ENCODE measurements around the gene RSPH6A.

The RSPH6A gene

DNA sequence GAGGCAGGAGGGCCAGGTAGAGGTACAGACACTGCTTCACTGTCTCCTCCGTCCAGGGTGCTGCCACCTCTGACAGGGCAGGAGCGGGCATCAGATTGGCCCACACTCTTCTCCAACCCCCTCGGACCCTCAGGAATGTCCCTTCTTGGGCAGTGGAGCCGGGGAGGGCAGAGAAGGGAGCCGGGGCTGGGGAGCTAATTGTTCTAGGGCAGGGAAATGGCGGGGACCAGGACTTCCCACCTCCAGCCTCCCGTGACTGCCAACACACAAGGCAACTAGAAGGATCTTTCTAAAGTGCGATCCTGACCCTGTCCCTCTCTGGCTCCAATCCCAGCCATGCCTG lies 10.1 kb upstream of the RSPH6A start:
- no peak for DNase-seq (ENCODE audit: low spot score)

DNA sequence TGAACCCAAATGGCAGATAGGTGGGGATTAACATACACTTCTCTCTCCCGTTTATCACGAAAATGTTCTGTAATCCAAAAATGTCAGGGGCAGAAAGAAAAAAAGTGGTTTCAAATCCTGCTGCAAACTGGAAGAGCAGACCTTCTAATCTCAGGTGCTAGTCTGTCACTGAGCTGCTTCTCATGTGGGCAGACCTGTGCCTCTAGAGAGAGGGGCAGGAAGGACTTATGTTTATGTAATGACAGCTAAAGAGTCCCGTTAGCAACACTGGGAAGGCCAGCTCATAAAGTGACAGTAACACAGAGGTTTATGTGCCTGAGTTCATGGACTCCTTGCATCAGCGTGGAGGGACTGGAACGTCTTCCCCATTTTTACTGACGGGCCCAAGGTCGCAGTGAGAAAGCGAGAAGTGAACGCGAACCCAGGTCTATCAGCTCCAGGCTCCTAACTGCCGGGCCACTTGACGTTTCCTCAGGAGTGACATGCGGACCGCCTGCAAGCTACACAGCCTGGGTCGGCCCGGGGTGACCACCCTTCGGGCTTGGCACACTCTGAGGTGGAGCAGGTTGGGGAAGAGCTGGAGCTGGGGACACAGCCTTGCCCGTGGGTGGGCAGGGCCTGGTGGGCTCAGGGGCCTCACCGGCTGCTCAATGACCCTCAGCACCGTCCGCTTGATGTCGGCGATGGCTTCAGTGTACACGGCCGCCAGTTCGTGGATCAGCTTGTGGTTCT lies 9.6 kb upstream of the RSPH6A start:
- no peak for DNase-seq (ENCODE audit: low spot score)

DNA sequence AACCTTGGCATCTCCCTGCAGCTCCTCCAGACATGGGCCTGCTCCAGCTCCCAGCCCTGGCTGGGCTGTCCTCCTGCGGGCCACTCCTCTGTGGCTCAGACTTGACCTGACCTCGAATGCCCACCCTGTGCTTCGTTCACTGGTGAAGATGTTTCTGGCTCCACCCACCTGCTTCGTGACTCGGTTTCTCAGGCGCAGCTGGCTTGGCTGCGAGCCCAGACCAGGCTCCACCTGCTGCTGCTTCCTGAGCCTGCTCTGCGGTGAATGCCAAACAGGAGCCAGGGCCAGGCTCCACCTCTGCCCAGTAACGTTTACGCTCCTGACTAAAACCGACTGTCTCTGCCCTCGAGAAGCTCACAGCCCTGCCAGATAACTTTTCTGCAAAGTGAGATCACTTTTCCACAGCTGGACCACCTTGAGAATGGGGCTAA lies 8.9 kb upstream of the RSPH6A start:
- DNase-seq (ENCODE audit: low spot score) = no peak

DNA sequence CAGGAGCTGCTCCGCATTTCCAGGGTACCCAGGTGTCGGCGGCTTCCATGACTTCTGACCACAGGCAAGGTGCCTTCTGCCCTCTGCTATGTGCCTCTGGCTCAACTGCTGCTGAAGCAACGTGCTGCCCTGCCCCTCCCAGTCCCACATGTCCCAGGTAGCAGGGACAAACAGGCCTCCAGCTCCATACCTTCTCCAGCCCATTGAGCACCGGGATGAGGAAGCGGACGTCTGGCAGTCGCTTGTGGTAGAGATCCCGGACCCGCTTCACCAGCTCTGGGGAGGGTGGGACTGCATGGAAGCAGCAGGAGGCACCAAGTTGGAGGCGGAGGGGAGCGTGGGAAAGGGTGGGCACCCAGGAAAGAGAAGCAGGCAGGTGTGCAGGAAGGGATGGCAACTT lies 8.1 kb upstream of the RSPH6A start:
- DNase-seq (ENCODE audit: low spot score) = no peak

DNA sequence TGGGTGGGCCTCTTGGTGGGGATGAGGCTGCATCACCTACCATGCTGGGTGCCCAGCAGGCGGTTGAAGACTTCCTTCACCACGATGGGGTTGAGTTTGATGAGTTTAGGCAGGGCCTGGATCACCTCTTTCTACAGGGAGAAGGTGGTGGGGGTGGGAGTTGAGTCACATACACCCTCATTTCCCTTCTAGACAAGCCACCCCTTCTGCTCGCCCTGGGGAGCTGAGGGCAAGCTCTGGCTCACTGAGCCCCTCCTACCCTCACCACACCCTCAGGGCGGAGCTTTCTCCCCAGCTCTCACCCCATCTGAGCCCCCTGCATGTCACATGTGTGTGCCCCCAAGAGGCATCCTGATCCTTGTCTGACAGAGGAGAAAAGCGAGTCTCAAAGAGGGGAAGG lies 7.6 kb upstream of the RSPH6A start:
- DNase-seq (ENCODE audit: low spot score) = no peak

DNA sequence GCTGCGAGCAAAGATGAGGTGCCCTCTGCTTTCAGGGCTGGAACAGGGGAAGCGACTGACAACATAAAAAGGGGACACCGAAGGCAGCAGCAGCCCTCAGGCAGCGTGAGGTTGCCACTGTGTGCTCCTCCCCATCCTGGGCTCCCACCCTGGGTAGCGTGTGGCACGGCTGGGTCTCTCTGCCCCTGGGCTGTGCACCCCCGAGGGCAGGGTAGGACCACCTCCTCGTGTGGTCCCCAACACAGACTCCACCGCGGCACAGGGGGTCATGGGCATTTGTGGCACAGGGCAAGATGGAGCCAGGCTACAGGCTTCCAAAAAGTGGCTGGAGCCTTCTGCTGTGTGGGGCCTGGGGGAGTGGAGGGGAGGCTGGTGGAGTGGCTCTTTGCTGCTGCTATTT lies 6.5 kb upstream of the RSPH6A start:
- DNase-seq (ENCODE audit: low spot score) = no peak

DNA sequence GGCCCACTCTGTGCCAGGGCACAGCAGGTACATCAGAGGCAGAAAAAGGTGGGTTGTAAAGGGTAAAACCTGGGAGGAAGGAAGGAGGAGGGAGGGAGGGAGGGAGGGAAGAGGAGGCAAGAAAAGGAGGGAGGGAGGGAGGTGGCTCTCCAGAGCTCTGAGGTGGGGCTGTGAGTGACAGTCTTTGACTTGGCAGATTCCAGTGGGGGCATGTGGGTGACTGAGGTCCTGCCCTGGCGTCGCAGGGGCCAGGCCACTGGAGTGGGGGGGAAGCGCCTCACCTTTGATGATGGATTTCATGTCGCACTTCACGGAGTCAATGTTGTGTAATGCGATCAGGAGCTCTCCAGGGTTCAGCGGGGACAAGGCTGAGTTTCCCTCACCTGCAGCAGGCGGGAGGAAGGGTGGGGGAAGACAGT lies 6.0 kb upstream of the RSPH6A start:
- DNase-seq (ENCODE audit: low spot score) = no peak

DNA sequence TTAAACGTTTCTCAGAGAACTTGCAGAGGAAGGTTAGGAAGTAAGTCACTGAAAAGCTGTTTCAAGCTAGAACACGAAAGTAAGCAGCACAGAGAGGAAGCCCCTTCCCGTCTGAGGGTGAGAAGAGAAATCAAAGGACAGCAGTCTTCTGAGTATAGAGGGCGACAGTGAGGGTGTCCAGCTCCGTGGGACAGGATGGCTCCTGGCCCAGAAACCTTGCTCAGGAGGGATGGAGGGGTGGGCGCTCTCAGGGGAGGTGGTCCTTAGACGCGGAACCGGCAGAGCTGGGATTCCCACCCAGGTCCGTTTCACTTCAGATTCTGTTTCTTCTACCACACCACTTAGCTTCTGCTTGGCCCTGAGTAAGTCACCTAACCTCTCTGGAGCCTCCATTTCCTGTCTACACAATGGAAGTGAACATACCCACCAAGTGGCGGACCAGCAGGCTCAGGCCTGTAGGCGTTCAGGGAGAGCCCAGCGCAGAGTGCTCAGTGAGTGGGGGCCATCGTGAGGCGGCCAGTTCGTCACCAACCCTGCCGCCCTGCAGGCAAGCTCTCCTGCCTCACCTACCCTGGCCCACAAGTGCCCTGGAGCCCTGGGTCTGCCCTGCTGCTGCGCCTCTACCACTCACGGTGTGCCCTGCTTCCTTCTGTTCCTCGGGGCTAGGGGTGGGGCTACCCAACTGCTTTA lies 5.5 kb upstream of the RSPH6A start:
- DNase-seq (ENCODE audit: low spot score) = no peak

DNA sequence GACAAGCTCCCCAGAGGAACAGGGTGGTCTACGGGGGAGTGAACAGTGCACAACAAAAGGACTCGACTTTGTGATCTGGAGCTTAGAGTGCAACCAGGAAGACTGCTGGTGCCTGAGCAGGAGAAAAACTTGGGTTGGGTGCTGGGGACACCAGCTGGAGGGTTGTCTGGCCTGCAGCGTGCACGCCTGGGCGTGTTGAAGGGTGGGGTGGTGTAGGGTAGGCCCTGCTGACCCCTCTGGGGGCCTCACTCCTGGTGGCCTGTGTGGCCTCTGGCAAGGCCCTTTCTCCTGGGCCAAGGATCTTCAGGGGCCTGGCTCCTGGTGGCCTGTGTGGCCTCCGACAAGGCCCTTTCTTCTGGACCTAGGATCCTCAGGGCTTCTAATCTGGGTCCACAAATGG lies 4.7 kb upstream of the RSPH6A start:
- no peak for DNase-seq (ENCODE audit: low spot score)

DNA sequence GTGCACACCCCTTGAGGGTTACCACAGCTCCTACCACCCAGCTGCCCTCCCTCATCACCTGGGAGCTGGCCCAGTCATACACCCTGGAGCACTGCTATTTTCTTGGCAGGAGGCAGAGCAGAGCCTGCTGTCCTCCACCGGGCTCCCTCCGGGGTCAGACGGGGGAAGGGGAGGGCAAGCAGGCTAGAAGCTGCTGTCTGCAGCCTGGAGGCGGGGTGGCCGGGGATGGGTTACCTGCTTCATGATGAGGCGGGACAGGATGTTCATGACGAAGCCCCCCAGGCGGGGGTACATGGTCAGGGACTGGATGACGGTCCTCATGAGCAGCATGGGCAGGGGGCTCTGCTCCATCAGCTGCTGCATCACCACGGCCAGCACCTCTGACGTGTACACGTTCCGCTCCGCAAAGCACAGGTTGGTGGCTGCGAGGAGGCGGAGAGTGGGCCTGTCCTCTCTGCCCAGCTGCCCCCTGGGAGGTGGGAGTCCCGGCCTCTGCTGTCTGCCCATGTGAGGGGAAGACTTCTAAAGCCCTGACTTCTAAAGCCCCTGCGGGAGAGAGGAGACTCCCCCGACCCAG lies 2.7 kb upstream of the RSPH6A start:
- DNase-seq (ENCODE audit: low spot score) = no peak

DNA sequence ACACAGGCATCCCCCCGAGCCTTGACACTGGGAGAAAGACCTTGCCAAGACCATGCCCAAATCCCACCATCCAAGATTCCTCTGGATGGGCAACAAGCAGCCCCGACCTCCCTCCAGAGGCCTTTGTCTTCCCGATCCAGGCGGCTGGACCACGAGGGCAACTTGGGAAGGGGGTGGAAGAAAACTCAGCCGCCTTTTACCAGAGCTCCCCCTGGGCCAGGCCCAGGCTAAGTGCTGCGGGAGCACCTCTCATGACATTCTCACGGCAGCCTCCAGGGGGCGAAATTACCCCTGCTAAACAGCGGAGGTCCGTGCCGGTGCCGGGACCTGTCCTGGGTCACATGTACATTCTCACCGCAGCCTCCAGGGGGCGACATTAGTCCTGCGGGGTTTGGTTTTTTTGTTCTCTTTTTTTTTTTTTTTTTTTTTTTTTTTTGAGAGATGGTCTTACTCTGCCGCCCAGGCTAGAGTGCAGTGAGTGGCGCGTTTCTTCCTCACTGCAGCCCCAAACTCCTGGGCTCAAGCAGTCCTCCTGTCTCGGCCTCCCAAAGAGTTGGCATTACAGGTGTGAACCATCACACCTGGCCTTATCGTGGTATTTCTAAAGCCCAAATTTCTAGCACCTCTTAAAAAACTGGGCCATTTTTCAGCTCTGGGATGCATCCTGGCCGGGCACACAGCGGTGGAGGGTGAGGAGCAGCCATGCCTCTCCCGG lies 2.1 kb upstream of the RSPH6A start:
- peak; percentile 78 for DNase-seq (ENCODE audit: low spot score)

DNA sequence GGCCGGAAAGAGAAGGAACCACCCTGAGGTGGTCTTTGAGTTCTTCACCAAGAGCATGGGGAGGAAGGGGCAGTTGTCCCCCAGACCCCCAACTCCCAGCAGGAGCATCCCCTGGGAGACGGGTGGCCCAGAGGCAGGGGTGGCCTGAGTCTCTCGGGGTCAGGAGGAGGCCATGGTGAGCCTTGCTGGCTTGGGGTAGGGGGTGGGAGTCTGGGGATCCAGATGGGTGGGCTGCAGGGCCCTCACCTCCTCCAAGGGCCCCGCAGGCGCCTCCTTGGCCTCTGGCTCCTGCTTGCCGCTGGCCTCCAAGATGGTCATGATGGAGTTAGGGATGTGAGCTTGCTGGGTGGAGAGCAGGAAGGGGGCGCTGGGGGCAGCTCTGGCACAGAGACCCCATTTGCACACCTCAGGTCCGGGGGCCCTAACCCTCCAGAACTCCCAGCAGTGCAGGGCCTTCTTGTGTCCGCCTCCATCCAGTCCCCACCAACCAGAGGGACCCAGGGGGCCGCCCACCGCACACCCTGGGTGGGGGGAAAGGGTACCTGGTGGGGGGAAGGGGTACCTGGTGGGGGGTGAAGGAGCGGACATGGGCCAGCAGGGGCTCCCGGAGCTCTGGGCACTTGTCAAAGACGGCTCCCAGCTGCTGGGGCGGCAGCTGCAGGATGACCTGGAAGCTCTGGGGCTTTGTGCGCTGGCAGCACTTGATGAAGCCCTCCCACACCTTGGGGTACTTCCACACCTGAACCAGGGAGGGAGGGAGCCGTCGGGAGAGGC lies 1.3 kb upstream of the RSPH6A start:
- no peak for DNase-seq (ENCODE audit: low spot score)

DNA sequence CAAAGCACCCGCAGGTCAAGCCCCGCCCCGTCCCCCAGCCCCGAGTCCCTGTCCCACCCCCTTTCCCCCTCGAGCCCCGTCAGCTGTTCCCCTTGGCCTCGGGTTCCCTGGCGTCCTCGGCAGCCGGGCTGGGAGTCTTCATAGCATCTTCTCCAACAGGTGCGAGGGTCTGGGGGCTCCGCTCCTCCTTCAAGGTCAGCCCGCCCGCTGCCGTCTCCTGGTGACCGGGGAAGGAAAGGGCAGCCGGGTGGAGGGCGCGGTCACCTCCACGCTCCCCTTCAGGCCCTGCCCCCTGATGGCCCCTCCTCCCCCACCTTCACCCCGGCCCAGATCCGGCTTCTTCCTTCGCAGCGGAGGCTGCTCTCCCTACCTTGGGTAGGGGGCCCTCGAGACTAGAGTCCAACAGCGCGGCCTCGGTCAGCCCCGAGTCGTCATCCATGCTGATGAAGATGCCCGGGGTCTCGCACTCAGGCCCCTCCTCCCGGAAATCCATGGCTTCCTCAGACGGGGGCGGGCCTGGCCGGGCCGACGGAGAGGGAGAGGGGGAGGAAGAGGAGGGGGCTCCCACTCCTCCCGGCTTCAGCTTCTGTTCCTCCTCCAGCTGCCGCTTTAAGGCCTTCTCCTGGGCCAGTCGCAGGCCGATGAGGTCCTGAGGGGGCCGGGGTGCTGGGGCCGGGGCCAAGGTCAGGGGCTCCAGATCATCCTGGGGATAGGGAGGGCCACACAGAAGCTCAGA lies 541 bp upstream of the RSPH6A start:
- DNase-seq (ENCODE audit: low spot score) = no peak

DNA sequence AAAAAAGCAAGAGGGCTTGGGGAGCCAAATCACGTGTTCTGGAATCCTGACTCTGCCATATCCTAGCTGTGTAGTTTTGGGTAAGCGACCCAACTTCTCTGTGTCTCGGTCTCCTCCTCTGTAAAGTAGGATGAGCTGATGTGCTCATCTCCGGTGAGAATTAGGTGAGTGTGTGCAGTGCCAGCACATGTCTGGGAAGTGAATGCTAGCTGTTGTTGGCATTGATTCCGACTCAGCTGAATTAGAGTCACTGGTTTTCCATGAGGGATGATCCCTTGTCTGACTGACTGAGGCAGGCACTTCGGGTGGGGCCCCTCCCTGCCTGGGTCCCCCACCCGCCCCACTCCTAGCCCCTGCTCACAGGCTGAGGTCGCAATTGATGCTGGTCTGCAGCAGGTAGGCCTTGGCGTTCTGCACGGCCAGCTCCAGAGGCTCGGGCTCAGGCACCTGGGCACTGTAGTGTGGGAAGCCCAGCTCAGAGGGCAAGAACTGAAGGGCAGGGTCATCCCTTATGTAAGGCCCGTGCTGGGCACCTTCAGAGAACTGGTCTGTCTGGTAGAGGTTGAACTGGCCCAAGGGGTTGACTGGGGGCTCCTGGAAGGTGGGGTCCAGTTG lies 835 bp downstream of the RSPH6A start:
- no peak for DNase-seq (ENCODE audit: low spot score)

DNA sequence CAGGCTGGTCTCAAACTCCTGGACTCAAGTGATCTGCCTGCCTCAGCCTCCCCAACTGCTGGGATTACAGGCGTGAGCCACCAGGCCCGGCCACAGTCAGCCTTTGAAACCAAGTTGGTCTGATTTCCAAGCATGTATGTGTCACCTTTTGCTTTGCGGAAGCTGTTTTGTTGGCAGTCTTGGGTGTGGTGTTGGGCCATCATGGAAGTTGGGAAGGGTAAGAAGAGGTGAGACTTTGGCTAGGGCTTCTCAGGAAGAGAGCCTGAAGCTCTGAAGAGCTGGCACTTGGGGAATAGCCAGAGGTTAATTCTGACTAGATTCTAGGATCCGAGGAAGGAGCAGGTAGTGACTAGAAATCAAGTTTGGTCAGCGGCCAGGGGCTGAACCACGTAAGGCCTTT lies 2.8 kb downstream of the RSPH6A start:
- no peak for DNase-seq (ENCODE audit: low spot score)

DNA sequence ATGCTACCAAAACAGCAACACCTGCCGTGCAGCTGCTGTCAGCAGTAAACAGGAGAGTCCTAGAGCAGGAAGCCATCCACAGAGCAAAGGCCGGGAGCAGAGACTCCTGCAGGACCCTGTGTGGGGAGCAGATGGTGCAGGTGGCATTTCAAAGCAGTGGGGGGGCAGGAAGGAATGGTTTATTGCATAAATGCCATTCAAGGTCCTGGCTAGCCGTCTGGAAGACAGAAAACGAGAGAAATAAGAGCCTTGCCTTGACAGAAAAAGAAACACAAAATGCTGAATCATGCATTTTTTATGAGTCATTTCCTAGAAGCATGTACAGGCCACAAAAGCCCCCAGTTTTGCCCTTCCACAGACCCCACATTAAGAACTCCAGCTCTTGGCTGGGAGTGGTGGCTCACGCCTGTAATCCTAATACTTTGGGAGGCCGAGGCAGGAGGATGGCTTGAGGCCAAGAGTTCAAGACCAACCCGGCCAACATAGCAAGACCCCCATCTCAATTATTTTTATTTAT lies 5.4 kb downstream of the RSPH6A start:
- no peak for DNase-seq (ENCODE audit: low spot score)

DNA sequence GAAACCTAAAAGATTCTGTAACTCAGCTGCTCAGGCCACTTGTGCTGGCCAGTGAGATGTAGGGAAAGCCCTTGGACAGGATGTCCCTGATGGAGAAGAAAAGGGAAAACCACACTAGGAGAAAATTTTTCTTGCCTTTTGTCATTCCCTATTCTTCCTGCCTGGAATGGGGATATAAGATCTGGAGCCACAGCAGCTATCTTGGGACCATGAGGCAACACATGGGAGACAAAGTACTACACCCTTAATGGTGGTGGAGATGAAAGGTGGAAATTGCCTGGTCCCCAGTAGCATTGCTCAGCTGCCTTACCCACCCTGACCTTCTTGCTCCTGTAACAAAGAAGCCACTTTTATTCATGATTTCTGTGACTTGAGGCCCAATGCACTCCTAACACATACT lies 9.4 kb downstream of the RSPH6A start:
- DNase-seq (ENCODE audit: low spot score) = no peak

DNA sequence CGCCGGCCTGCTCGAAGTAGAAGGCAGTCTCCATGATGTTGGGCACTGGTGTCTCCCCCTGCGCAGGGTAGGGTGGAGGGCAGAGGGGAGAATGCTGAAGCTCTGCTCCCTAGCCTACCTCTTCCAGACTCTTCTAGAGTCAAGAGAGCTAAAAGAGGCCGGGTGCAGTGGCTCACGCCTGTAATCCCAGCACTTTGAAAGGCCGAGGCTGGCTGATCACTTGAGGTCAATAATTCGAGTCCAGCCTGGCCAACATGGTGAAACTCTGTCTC lies 10.2 kb downstream of the RSPH6A start:
- no peak for DNase-seq (ENCODE audit: low spot score)

DNA sequence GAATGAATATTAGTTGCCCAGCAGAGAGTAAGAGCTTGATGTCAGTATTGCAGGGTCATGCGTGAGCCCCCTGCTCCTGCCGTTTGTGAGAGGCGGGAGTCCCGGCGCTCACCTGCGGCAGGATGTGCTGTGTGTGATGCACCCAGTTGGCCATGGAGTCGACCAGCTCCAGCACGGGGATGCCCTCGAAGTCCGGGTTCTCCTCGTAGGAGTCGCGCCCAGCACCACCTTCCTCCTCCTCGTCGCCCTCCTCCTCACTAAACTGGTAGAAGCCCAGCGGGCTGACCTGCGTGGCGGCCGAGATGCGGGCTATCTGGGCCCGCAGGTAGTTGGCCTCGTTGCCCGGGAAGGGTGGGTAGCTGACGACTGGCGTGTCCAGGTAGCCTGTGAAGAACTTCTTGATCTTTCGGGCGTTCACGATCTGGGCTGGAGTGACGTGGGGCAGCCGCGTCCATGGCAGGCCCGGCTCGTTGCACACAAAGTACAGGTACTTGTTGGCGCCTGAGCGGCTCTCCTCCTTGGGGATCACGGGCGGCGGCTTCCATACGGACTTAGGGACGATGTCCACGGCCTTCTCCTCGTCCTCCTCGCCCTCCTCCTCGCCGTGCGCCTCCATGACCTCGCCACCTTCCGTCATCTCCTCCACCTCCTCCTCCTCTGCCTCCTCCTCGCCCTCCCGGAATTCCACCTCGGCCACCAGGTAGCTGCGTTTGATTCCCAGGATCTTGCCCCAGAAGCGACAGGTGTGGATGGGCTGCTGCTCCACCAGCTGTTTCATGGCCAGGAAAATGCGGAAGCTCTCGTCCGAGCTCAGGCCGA lies 10.8 kb downstream of the RSPH6A start:
- DNase-seq (ENCODE audit: low spot score) = no peak

DNA sequence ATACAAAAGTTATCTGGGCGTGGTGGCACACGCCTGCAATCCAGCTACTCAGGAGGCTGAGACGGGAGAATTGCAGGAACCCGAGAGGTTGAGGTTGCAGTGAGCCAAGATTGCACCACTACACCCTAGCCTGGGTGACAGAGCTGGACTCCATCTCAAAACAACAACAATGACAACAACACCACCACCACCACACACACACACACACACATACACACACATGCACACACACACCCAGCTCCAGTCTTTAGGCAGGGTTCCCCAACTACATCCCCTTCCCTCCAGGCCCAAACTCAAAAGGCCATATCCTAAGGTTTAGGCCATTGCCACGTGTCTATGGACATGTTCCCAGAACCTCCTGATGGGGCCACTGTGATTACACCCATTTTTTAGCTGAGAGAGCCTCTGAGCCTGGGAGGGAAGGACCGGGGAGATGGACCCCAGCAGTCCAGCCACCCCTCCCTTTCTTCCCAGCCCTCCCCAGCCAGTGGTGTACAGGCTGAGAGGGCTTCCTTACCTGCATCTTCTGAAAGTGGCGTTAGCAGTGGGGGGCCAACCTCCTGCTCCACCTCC lies 13.4 kb downstream of the RSPH6A start:
- no peak for DNase-seq (ENCODE audit: low spot score)

Measured in globus pallidus (tissue), 1 donor.